GM23248 (cell line): ENCODE data around the gene HBP1.

Source experiments
- EZH2 ChIP-seq: fragments of 200-600 bp; sonication (generic); IDR thresholded peaks from 2 replicates; pipeline ENCODE4 v1.6.1; 2018; ENCODE audit warnings: antibody characterized with exemption, mild to moderate bottlenecking; ENCODE audit not compliant: insufficient read depth, poor library complexity, severe bottlenecking
- EZH2phosphoT487 ChIP-seq: fragments of 200-600 bp; sonication (generic); IDR thresholded peaks from 2 replicates; pipeline ENCODE4 v1.6.1; 2018; ENCODE audit warnings: antibody characterized with exemption, moderate library complexity, mild to moderate bottlenecking, low read depth; ENCODE audit not compliant: insufficient read depth

DNA sequence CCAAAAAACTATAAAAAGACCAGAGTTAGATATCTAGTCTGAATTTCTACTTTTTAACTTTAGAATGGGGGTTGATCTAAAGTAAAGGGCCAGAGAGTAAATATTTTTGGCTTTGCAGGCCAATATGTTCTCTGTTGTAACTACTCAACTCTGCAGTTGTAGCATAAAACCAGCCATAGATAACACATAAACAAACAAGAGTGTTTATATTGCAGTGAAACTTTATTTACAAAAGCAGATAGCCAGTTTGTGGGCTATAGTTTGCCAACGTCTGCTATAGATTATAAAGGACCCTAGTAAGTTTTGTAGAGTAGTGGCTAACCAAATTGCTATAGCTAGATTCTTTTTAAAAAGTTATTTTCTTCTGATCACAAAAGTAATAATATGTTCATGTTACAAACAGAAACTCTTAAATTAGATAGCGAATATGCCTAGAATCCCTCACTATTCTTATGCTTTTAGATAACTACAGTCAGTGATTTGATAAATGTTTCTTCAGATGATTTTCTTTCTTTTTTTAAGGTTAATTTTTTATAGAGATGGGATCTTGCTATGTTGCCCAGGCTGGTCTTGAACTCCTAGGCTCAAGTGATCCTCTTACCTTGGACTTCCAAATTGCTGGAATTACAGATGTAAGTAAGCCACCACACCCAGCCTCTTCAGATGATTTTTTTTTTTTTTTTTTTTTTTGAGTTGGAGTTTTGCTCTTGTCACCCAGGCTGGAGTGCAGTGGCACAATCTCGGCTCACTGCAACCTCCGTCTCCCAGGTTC, 23.6 kb upstream of the HBP1 start:
- TF ChIP-seq EZH2 (no peak), EZH2phosphoT487 (no peak)
